ENCODE data around the gene MED22. TPM values are rescaled to one million over a fixed set of nuclear protein-coding genes. Genes with fewer than 3 reads are reported as not detected.
"Not testable (repeated sequence)": the region's sequence is repeated elsewhere in the genome, so short reads cannot be mapped to it uniquely, and the experiment has no call there.

The MED22 gene
- 40.7 and 45.7 TPM in 2 replicates for total RNA-seq

GRCh38 chr9:133347985-133348717 is at the start of gene MED22, which contains the start of gene RPL7A:
MED22 (minus strand) TSS chr9:133348131; CDS start chr9:133346662, 1,469 bp downstream.
RPL7A (plus strand) TSS chr9:133348218; CDS start chr9:133348244, 26 bp downstream.
- ChIA-PET CTCF (interaction anchor here (1.0 kb wide), 1 partner anchor 31 kb away, joined by 3 read pairs; no protein-coding TSS in a partner anchor), POLR2A (interaction anchor here (0.6 to 3.9 kb wide), 31 partner anchors 8 to 678 kb away, joined by 3 to 52 read pairs (median 4); partner anchors contain the start of genes BRD3OS, CACFD1, GTF3C5 and SLC2A6)
- peaks cover 88% of the 10 kb centered on the region for H3K36me3 Mint-ChIP-seq (ENCODE audit: low read depth)
- H3K4me1 Mint-ChIP-seq = peaks cover 45% of the 10 kb centered on the region
- DNase-seq = peak; percentile 82
- intact Hi-C loops (cut with micrococcal nuclease) = loop anchor here (1.0 to 2.0 kb wide), 5 partner anchors 8 to 138 kb away; partner anchors contain the start of genes SLC2A6, STKLD1, SURF1 and SURF2
- no peak for TF ChIP-seq CTCF (IDR thresholded peaks at IDR 0.05)
- no peaks in the 10 kb centered on the region for H3K9me3 Mint-ChIP-seq
- peak within 1 kb of the TSS; percentile 99 for H3K4me3 Mint-ChIP-seq
- no peaks in the 10 kb centered on the region for H3K27me3 Mint-ChIP-seq
- peak within 1 kb of the TSS; percentile 96 for H3K27ac Mint-ChIP-seq
- peak; percentile 83 for ATAC-seq (ENCODE audit: low read depth)

GRCh38 chr9:133397370-133397769 is 49.4 kb upstream of the MED22 start:
- intact Hi-C loops (cut with micrococcal nuclease) = no loop called here
- CTCF ChIA-PET = interaction anchor here (1.0 kb wide), 1 partner anchor 211 kb away, joined by 4 read pairs; no protein-coding TSS in a partner anchor

GRCh38 chr9:133396952-133397351 is 49.0 kb upstream of the MED22 start:
- POLR2A ChIA-PET = no interaction called here
- H3K4me3 Mint-ChIP-seq = no peak overlapping the region

More at GRCh38 chr9:133397370-133397769, 49.4 kb upstream of the MED22 start:
- H3K9me3 Mint-ChIP-seq = no peaks in the 10 kb centered on the region
- no peak for ATAC-seq (ENCODE audit: low read depth)
- no peak overlapping the region for H3K4me3 Mint-ChIP-seq
- H3K4me1 Mint-ChIP-seq = no peaks in the 10 kb centered on the region
- peaks cover 4% of the 10 kb centered on the region for H3K36me3 Mint-ChIP-seq (ENCODE audit: low read depth)
- no peaks in the 10 kb centered on the region for H3K27me3 Mint-ChIP-seq
- H3K27ac Mint-ChIP-seq = no peak overlapping the region
- TF ChIP-seq CTCF (IDR thresholded peaks at IDR 0.05) = no peak
- DNase-seq = no peak
- POLR2A ChIA-PET = no interaction called here

GRCh38 chr9:133394687-133395271 is 46.8 kb upstream of the MED22 start:
- peaks cover 8% of the 10 kb centered on the region for H3K27me3 Mint-ChIP-seq
- DNase-seq (no peak), ATAC-seq (ENCODE audit: low read depth) (no peak)
- no peaks in the 10 kb centered on the region for H3K36me3 Mint-ChIP-seq (ENCODE audit: low read depth)
- CTCF ChIA-PET = interaction anchor here (1.0 kb wide), 1 partner anchor 88 kb away, joined by 3 read pairs; no protein-coding TSS in a partner anchor
- H3K4me1 Mint-ChIP-seq = no peaks in the 10 kb centered on the region
- H3K27ac Mint-ChIP-seq = no peak overlapping the region
- no peak for TF ChIP-seq CTCF (IDR thresholded peaks at IDR 0.05)
- POLR2A ChIA-PET = interaction anchor here (1.0 kb wide), 1 partner anchor 24 kb away, joined by 3 read pairs; no protein-coding TSS in a partner anchor
- no peaks in the 10 kb centered on the region for H3K9me3 Mint-ChIP-seq
- no peak overlapping the region for H3K4me3 Mint-ChIP-seq
- intact Hi-C loops (cut with micrococcal nuclease) = no loop called here

More at GRCh38 chr9:133396952-133397351, 49.0 kb upstream of the MED22 start:
- no peak overlapping the region for H3K27ac Mint-ChIP-seq
- H3K9me3 Mint-ChIP-seq = no peaks in the 10 kb centered on the region
- DNase-seq (no peak), ATAC-seq (ENCODE audit: low read depth) (no peak)
- H3K4me1 Mint-ChIP-seq = no peaks in the 10 kb centered on the region
- H3K27me3 Mint-ChIP-seq = no peaks in the 10 kb centered on the region
- H3K36me3 Mint-ChIP-seq (ENCODE audit: low read depth) = peaks cover 4% of the 10 kb centered on the region
- intact Hi-C loops (cut with micrococcal nuclease) = no loop called here
- CTCF ChIA-PET = interaction anchor here (1.0 kb wide), 1 partner anchor 211 kb away, joined by 4 read pairs; no protein-coding TSS in a partner anchor
- TF ChIP-seq CTCF (IDR thresholded peaks at IDR 0.05) = no peak

GRCh38 chr9:133393399-133393798 is 45.5 kb upstream of the MED22 start:
- Mint-ChIP-seq H3K9me3 (no peaks in the 10 kb centered on the region), H3K27me3 (peaks cover 13% of the 10 kb centered on the region), H3K4me1 (no peaks in the 10 kb centered on the region), H3K36me3 (ENCODE audit: low read depth) (no peaks in the 10 kb centered on the region), H3K4me3 (no peak overlapping the region), H3K27ac (no peak overlapping the region)
- POLR2A ChIA-PET = no interaction called here
- no peak for DNase-seq
- TF ChIP-seq CTCF (IDR thresholded peaks at IDR 0.05) = no peak
- CTCF ChIA-PET = no interaction called here
- no peak for ATAC-seq (ENCODE audit: low read depth)
- intact Hi-C loops (cut with micrococcal nuclease) = no loop called here

- H3K9me3 Mint-ChIP-seq; POLR2A ChIA-PET; CTCF ChIA-PET; H3K36me3 Mint-ChIP-seq (ENCODE audit: low read depth); H3K27ac Mint-ChIP-seq; intact Hi-C loops (cut with micrococcal nuclease); H3K4me3 Mint-ChIP-seq; ATAC-seq (ENCODE audit: low read depth); H3K4me1 Mint-ChIP-seq; DNase-seq: not testable (repeated sequence)
- peaks cover 13% of the 10 kb centered on the region for H3K27me3 Mint-ChIP-seq
Measured at GRCh38 chr9:133392308-133392707, 44.4 kb upstream of the MED22 start.

GRCh38 chr9:133391449-133391848 is 43.5 kb upstream of the MED22 start:
- ATAC-seq (ENCODE audit: low read depth); H3K36me3 Mint-ChIP-seq (ENCODE audit: low read depth); H3K4me1 Mint-ChIP-seq; H3K4me3 Mint-ChIP-seq; H3K9me3 Mint-ChIP-seq; CTCF ChIA-PET; H3K27ac Mint-ChIP-seq; DNase-seq; intact Hi-C loops (cut with micrococcal nuclease); POLR2A ChIA-PET: not testable (repeated sequence)
- H3K27me3 Mint-ChIP-seq = peaks cover 13% of the 10 kb centered on the region
